Body of pancreas (tissue), 4 donors: ENCODE measurements around the gene ALDH7A1. TPM values are rescaled to one million over a fixed set of nuclear protein-coding genes. Genes with fewer than 3 reads are reported as not detected.
"Not testable (repeated sequence)": the region's sequence is repeated elsewhere in the genome, so short reads cannot be mapped to it uniquely, and the experiment has no call there.

Experiments used
- ATAC-seq: fragments of 150-250 bp; one replicate; pipeline ENCODE4 v1.9.1; 2016
- DNase-seq, 4 donors: peaks; one replicate each; pipeline ENCODE4 v3.0.0-alpha.2; 2019
- H3K27ac ChIP-seq, 4 donors: fragments of 200-600 bp; sonication (generic); 1 replicate in 3 of 4; 2 replicates in 1 of 4; pipeline versions ENCODE4 v1.5.1 to v1.6.1; 2016 to 2019; ENCODE audit warnings: mild to moderate bottlenecking in 1 of 4, mixed read lengths in 1 of 4, moderate library complexity in 1 of 4
- H3K27me3 ChIP-seq, 2 donors: fragments of 200-600 bp; sonication (generic); one replicate each; pipeline ENCODE4 v1.6.0; 2016; ENCODE audit warnings: mild to moderate bottlenecking in 1 of 2
- H3K36me3 ChIP-seq, 2 donors: fragments of 200-600 bp; sonication (generic); replicated peaks in 1 of 2; 2 replicates each; pipeline ENCODE4 v1.5.1; 2016; ENCODE audit warnings: low read depth in 2 of 2; ENCODE audit not compliant: insufficient read depth in 1 of 2
- H3K4me1 ChIP-seq: fragments of 200-600 bp; sonication (generic); one replicate; pipeline ENCODE4 v1.6.0; 2016
- H3K4me3 ChIP-seq, 2 donors: fragments of 200-600 bp; sonication (generic); 1 replicate in 1 of 2; 2 replicates in 1 of 2; pipeline ENCODE4 v1.5.1; 2016 to 2019
- H3K9me3 ChIP-seq, 3 donors: fragments of 200-600 bp; sonication (generic); 1 replicate in 2 of 3; 2 replicates in 1 of 3; pipeline ENCODE4 v1.5.1; 2016
- CTCF ChIP-seq, 7 experiments: fragments of 450-650 bp in 4 of 7; fragments of 200-600 bp in 3 of 7; sonication (generic) in 3 of 7; IDR thresholded peaks; one replicate each; pipeline ENCODE4 v1.5.1; 2016 to 2019; ENCODE audit warnings: antibody characterized with exemption in 7 of 7
- POLR2A ChIP-seq, 3 donors: fragments of 450-650 bp; IDR thresholded peaks; one replicate each; pipeline ENCODE4 v1.6.1; 2016; ENCODE audit warnings: antibody characterized with exemption in 3 of 3, mild to moderate bottlenecking in 2 of 3
- WGBS, 2 donors: methylation state at CpG; one replicate each; pipeline ENCODE4 v1.1.5; 2017; 5-methylcytosine and 5-hydroxymethylcytosine counted together
- intact Hi-C: fragments of 100-400 bp; cut with DNase I; formaldehyde crosslinking; loops from one replicate; pipeline ENCODE4 v1.15.1; 2023
- total RNA-seq, 2 donors: library from RNA; depleted of rRNA; stranded (reverse); fragments of >200 nt; gene quantifications; one replicate each; pipeline ENCODE4 v1.1.0, GENCODE V29; 2016

Gene ALDH7A1
- total RNA-seq, 2 donors from 2014 or later: 19.1 to 27.0 TPM

- ATAC-seq: no peak
- Histone ChIP-seq H3K36me3 (peaks cover 0 to 12% of the 10 kb centered on the region in 2 donors), H3K4me1 (no peaks in the 10 kb centered on the region), H3K4me3 (no peak overlapping the region), H3K27ac (no peak overlapping the region), H3K27me3 (no peaks in the 10 kb centered on the region), H3K9me3 (no peaks in the 10 kb centered on the region)
- no peak for DNase-seq
- intact Hi-C loops: no loop called here
- 86 to 94% methylated on average over 5 of the region's 5 CpGs for WGBS, 2 donors
- TF ChIP-seq CTCF (IDR thresholded peaks at IDR 0.05) (no peak), POLR2A (IDR thresholded peaks at IDR 0.05) (no peak)
Observed at GRCh38 chr5:126576974-126577373, 18.0 kb downstream of the ALDH7A1 start.

- no peaks in the 10 kb centered on the region for H3K9me3 ChIP-seq
- H3K27ac ChIP-seq: no peak overlapping the region
- H3K27me3 ChIP-seq: no peaks in the 10 kb centered on the region
- DNase-seq: no peak
- H3K4me1 ChIP-seq: no peaks in the 10 kb centered on the region
- 88 to 91% methylated on average over 10 of the region's 10 CpGs for WGBS, 2 donors
- TF ChIP-seq CTCF (IDR thresholded peaks at IDR 0.05): no peak
- TF ChIP-seq POLR2A (IDR thresholded peaks at IDR 0.05): no peak
- ATAC-seq: no peak
- intact Hi-C loops: no loop called here
- peaks cover 0 to 10% of the 10 kb centered on the region in 2 donors for H3K36me3 ChIP-seq
- H3K4me3 ChIP-seq: no peak overlapping the region
Observed at GRCh38 chr5:126575644-126576043, 19.4 kb downstream of the ALDH7A1 start.

- H3K9me3 ChIP-seq: no peaks in the 10 kb centered on the region
- H3K36me3 ChIP-seq: peaks cover 0 to 4% of the 10 kb centered on the region in 2 donors
- no peaks in the 10 kb centered on the region for H3K27me3 ChIP-seq
- H3K4me3 ChIP-seq: no peak overlapping the region
- intact Hi-C loops: no loop called here
- ATAC-seq (no peak), DNase-seq (no peak)
- no peak overlapping the region for H3K27ac ChIP-seq
- TF ChIP-seq POLR2A (IDR thresholded peaks at IDR 0.05) (no peak), CTCF (IDR thresholded peaks at IDR 0.05) (no peak)
- H3K4me1 ChIP-seq: no peaks in the 10 kb centered on the region
- WGBS, 2 donors: 95 to 98% methylated on average over 4 of the region's 4 CpGs
Observed at GRCh38 chr5:126568206-126568755, 26.7 kb downstream of the ALDH7A1 start.

GRCh38 chr5:126562823-126563222 lies 32.2 kb downstream of the ALDH7A1 start:
- 93% methylated on average over 2 of the region's 2 CpGs for WGBS, 2 donors
- no peaks in the 10 kb centered on the region for H3K27me3 ChIP-seq
- H3K36me3 ChIP-seq: peaks cover 0 to 2% of the 10 kb centered on the region in 2 donors
- no peak for DNase-seq
- ATAC-seq: no peak
- no peaks in the 10 kb centered on the region for H3K9me3 ChIP-seq
- intact Hi-C loops: no loop called here
- H3K4me1 ChIP-seq: no peaks in the 10 kb centered on the region
- no peak overlapping the region for H3K4me3 ChIP-seq
- H3K27ac ChIP-seq: no peak overlapping the region
- no peak for TF ChIP-seq POLR2A (IDR thresholded peaks at IDR 0.05)
- TF ChIP-seq CTCF (IDR thresholded peaks at IDR 0.05): no peak

- ATAC-seq (no peak), DNase-seq (no peak)
- no peaks in the 10 kb centered on the region for H3K27me3 ChIP-seq
- no peaks in the 10 kb centered on the region for H3K4me1 ChIP-seq
- peaks cover 0 to 2% of the 10 kb centered on the region in 2 donors for H3K36me3 ChIP-seq
- TF ChIP-seq CTCF (IDR thresholded peaks at IDR 0.05) (no peak), POLR2A (IDR thresholded peaks at IDR 0.05) (no peak)
- H3K4me3 ChIP-seq: no peak overlapping the region
- 75 to 82% methylated on average over 1 of the region's 1 CpG for WGBS, 2 donors
- H3K9me3 ChIP-seq: no peaks in the 10 kb centered on the region
- intact Hi-C loops: no loop called here
- H3K27ac ChIP-seq: no peak overlapping the region
Observed at GRCh38 chr5:126561908-126562307, 33.1 kb downstream of the ALDH7A1 start.

- intact Hi-C loops, H3K27ac ChIP-seq, H3K4me3 ChIP-seq, H3K4me1 ChIP-seq, DNase-seq, ATAC-seq, H3K27me3 ChIP-seq, H3K9me3 ChIP-seq: not testable (repeated sequence)
- H3K36me3 ChIP-seq: peaks cover 4 to 20% of the 10 kb centered on the region in 2 donors
- WGBS, 2 donors: 88 to 89% methylated on average over 9 of the region's 9 CpGs
Observed at GRCh38 chr5:126555101-126555500, 39.9 kb downstream of the ALDH7A1 start.
